Right lung (tissue), 5 donors: Measurements from ENCODE around the gene RANGRF. TPM values are rescaled to one million over a fixed set of nuclear protein-coding genes. Genes with fewer than 3 reads are reported as not detected.
A peak's percentile ranks its signal among the peaks of the same experiment; 100 is the strongest.

ENCODE experiments used
- DNase-seq, 2 donors: peaks; one replicate each; pipeline ENCODE4 v3.0.0-alpha.2; 2013
- polyA plus RNA-seq, 5 donors: library from polyadenylated mRNA; unstranded; fragments of 120-200 nt; gene quantifications; one replicate each; pipeline versions ENCODE4 v1.2.1 to v1.2.3, GENCODE V29; 2013; ENCODE audit warnings: inconsistent platforms in 1 of 5, low replicate concordance in 1 of 5; ENCODE audit not compliant: insufficient read length in 5 of 5, insufficient read depth in 1 of 5

The RANGRF gene
- polyA plus RNA-seq, 5 donors, result 21.1 to 34.5 (median 28.4) TPM

DNA sequence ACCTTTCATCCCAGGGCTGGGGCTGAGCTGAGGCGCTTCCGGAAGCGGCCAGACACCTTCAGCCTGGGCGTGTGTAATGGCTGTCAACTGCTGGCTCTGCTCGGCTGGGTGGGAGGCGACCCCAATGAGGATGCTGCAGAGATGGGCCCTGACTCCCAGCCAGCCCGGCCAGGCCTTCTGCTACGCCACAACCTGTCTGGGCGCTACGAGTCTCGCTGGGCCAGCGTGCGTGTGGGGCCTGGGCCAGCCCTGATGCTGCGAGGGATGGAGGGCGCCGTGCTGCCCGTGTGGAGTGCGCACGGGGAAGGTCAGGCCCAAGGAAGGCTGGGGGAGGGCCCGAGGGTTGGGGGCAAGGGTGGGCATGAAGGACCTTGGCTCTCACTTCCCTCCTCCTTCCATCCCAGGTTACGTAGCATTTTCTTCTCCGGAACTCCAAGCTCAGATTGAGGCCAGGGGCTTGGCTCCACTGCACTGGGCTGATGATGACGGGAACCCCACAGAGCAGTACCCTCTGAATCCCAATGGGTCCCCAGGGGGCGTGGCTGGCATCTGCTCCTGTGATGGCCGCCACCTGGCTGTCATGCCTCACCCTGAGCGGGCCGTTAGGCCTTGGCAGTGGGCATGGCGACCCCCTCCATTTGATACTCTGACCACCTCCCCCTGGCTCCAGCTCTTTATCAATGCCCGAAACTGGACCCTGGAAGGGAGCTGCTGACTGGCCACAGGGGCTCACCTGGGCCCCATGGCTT, 19.7 kb upstream of the RANGRF start:
- no peak for DNase-seq

DNA sequence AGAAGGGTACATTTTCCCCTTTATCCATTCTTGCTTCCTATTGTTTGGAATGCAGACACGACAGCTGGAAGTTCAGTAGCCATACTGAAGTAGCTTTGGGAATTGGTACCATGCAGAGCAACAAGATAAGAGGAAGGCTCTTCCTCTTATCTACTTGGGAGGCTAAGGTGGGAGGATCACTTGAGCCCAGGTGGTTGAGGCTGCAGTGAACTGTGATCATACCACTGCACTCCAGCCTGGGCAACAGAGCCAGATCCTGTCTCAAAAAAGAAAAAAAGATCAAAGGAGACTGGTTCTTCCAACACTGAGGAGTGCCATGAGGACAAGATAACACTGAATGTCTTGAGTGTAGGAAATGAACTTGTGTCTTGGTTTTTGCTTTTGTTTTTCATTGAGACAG, 16.0 kb upstream of the RANGRF start:
- DNase-seq, result no peak

DNA sequence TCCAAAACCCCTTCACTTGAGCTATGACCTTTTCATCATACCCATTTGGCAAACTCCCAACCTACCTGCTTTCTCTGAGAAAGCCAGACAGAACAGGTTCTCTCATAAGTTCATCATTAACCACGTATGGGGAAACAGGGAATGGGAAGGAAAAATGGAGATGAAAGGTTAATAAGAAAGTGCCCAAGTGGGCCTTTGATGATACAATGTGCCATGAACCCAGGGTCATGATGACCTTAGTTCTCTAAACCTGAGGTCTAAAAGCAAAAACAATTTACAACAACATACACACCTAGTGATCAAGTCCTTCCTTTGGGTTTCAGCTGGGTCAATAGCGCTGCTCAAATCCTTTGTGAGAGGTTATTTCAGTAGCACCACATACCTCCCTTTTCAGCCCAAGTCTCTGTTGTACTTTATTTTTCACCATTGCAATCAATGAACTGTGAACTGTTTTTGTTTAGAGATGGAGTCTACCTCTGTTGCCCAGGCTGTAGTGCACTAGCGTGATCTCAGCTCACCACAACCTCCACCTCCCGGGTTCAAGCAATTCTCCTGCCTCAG, 14.5 kb upstream of the RANGRF start:
- peak; percentile 45 to 48 for DNase-seq

DNA sequence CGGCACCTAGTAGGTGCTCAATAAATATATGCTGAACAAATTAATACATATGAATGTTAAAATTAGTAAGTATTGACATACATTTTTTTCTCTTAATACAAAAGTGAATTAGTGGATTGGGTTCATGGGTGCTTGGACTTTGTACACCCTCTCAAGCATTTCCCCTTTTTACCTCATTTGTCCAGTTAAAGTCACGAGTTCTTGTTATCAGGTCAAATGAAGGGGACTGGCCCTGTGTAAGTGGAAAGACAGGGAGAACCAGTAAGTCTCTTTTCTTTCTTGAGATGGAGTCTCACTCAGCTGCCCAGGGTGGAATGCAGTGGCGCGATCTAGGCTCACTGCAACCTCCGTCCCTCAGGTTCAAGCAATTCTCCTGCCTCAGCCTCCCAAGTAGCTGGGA, 13.7 kb upstream of the RANGRF start:
- DNase-seq, result no peak

DNA sequence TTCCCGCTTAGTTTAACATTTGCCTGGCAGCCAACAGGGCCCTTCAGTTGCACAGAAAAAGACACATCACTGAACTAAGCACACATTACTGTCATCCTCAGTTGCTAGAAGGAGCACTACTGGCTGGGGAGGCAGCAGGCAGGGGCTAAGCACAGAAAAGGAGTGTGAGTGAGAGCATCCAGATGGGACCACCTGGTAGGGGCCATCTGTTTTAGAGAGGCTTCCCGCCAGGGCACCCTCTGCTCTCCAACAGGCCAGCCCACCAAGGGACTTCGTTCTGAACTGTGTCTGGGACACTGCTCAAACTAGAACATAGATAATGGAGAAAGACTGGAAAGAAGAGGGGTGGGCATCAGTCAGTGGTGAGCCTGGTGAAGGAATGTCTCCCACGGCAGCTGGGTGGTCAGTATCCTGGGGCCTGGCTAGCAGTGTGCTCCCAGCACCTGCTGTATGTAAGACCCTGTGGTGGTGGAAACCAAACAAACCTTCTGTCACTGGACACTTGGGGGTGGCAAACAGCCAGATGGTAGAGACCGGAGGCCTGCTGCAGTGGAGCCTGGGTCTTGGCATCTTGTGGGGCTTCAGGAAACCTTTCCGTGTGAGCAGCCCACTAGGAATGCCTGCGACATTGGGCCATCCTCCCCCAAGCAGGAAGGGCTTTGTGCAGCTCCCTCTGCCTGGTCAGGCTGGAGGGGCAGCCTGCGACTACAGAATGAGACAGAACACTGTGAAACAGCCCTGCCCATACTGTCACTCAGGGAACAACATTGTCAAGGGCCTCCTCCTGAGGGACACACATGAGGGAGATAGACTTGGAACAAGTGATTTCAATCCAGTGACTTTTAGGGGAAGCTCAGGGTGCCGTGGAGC, 12.8 kb upstream of the RANGRF start:
- DNase-seq, result no peak

DNA sequence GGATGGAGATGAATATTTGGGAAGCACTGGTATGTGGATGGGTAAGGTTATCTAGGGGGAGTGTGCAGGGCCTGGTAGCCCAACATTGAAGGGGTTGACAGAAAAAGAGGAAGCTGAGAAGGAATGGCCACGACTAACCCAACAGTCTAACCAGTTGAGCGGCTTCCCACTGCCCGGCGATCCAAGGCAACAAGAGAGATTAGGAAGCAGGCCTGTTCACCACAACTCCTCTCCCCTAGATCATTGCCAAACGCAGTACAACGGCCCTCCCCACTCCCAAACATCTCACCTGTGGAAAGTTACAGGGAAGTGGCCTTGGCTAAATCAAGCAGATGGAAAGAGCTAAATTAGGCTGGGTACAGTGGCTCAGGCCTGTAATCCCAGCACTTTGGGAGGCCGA, 11.2 kb upstream of the RANGRF start:
- no peak for DNase-seq

DNA sequence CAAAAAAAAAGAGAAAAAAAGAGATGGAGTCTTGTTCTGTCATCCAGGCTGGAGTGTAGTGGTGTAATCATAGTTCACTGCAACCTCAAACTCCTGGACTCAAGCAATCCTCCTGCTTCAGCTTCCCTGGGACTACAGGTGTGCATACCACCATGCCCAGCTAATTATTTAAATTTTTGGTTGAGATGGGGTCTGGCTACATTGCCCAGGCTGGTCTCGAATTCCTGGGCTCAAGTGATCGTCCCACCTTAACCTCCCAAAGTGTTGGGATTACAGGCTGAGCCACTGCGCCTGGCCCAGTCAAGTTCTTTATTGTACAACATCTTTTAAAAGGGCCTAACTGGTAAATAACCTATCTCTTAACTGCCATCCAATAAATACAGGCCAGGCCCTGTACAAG, 6.1 kb upstream of the RANGRF start:
- no peak for DNase-seq

GRCh38 chr17:8283356-8283755, 5.1 kb upstream of the RANGRF start:
- no peak for DNase-seq

DNA sequence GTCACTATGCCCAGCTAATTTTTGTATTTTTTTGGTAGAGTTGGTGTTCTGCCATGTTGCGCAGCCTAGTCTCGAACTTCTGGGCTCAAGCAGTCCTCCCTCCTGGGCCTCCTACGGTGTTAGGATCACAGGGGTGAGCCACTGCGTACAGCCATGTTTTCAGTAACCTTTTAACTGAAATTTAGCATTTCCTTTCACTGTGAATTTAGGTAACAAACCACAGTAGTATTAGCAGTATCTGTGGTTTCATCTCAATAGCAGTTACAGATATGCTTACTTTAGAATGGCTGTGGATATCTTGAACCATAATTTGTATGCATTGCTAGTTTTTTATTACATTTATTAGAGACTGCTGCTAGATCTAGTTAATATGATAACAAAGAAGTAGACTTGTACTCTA, 4.3 kb upstream of the RANGRF start:
- no peak for DNase-seq

DNA sequence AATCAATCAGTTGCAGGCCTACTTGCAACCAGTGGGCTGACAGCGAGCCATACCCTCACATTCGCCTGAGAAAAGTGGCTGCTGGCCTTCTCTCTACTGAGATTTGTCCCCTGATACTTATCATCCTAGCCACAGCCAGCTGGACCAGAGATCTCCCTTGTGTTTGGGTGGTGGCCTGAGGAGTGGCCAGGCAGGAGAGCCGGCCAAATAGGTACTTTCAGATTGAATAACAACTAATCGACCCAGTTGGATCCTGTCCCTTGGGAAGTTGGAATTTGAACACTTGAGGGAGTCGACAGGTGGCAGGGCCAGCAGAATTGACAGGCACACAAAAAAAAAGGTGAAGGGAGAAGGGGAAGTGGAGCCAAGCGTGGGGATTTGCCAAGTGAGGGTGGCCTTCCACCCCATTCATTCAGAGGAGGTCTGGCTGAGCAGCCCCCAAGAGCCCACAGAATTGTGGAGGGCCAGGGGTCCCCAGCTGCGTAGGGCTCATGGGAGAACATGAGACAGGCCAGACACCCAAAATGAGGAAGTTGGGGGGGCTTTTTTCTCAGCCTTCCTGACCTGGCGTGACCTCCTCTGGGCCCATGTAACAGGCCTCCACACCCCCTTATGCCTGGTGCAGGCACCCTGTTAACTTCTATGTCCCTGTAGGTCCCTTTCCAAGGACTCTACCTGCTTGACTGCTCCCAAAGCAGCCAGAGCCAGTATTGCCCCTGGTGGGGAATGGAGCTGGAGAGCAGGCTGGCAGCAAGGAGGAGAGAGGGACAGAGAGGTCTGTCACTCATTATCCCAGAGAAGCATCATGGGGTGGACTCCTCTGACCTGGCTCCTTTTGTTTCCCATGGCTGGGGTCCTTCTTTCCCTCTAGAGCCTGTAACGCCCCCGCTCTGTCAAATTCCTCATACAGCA, 2.9 kb upstream of the RANGRF start:
- no peak for DNase-seq

- DNase-seq, result no peak
Measured at GRCh38 chr17:8287651-8288335, 677 bp upstream of the RANGRF start.

GRCh38 chr17:8289103-8289397, 580 bp downstream of the RANGRF start:
- no peak for DNase-seq

DNA sequence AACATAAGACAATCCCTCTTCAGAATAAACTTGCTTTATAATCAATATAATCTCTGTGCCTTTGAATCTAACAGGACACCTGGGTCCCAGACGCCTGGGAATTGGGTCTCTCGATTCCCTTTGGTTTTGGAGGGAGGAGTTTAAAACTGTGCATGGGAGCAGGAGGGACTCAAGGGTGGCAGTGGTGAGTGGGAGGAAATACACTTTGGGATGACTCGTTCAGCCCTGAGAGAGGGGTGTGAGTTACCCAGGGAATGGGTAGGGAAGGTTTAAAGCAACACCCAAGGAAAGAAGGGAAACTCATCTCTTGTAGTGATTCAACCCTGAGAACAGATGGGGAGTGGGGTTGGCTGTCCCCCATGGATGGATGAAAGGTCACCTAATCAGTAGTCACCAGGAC, 1.6 kb downstream of the RANGRF start:
- no peak for DNase-seq

- DNase-seq, result no peak
Measured at GRCh38 chr17:8292639-8293395, 4.3 kb downstream of the RANGRF start.

DNA sequence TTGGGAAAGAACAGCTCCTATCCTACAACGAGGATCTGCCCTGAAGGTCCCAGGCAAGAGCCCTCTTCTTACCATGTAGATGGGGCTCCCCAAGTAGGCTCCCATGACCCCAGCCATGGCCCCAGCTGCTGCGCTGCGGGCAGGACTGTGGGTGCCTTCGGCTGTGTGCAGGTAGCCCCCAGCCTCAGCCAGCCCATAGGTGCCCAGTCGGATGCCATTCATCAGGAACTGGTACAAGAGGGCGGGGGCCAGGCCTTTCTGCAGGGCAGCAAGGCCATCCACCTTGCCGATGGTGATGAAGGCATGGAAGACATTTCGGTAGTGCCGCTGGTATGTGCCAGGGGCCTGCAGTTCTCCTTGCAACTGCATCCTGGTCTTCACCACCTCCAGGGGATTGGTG, 5.9 kb downstream of the RANGRF start:
- no peak for DNase-seq

DNA sequence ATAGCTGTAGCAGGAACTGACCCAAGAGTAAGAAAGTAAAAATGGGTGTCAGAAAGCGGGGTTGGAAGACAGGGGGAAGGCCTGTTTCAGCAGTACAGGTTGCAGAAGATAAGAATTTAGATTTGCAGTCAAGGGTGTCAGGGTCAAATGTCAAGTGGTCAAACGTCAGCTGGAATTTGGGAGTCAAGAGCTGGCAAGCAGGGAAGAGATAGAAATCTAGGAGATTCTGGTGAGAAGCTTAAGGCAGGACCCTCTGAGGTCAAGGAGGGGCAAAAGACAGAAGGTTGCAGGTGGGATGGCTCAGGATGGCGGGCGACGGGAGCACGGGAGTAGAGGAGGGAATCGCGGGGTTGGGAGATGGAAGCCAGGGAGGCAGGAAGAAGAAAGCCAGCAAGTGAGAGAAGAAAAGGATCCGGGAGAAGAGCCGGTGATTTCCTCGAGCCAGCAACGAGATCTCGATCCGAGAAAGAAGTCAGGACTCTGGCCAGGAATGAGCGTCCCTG, 6.4 kb downstream of the RANGRF start:
- DNase-seq, result no peak

DNA sequence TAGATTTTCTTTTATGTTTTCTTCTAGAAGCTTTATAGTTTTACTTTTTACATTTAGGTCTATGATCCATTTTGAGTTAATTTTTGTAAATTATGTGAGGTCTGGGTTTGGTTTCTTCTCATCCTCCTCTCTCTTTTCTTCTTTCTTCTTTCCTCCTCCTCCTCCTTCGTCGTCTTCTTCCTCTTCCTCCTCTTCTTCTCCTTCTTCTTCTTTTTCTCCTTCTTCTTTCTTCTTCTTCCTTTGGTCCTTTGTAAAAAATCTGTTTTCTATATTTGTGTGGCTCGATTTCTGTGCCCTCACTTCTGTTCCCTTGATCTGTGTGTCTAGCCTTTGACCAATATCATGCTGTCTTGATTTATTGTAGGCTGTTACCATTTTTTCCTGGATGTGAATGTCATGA, 11.8 kb downstream of the RANGRF start:
- DNase-seq, result no peak

DNA sequence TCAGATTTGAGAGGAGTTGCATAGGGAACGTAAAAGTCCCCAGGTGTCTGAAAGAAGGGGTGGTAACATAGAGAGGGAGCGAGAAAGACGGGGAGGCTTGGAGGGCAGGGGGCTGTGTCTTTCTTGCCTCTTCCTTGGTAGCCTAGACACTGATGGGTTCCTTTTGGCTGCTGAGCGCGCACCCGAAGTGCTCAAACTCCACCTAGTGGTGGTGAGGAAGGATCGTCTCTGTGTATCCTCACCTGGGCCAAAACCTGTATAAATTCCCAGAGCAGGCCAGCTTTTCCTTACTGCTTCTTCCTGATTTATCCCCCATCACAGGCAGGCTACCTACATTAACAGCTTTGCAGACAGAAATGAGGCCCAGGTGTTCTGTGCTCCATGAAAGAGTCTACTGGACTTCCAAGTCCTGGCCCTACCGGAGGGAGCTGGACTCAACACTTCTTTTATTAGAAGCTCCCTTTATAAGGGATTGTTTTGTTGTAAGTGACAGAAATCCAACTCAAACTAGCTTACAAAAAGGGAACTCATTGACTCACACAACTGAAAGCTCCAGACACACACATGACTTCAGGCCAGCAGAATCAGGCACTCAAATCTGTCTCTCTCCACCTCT, 12.3 kb downstream of the RANGRF start:
- DNase-seq, result peak; percentile 52 to 61

DNA sequence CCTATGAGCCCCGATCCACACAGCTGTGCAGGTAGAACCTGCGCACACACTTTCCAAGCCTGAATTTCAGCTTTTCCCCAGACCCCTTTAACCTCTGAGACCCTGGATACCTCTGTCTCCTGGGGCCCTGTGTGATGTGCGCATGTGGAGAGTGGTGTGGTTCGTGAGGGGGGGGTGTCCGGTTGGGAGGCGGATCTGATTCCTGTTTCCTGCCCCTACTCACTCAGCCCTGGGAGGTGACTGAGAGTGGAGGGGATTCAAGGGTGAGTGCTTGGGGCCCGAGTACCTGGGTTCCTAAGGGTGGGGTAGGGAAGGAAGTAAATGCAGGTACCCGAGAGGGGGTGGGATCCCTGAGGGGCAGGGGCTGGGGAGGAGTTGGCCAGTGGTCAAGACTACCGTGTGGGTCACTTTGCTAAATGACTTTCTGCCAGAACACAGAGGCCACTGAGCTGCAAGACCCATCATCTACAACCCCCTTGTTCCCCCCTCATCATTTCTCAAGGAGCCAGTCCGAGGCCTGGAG, 22.2 kb downstream of the RANGRF start:
- no peak for DNase-seq
